GM10847 (cell line): ENCODE data around the gene GPR146.

Experiments
- POLR2A ChIP-seq: IDR thresholded peaks from 2 replicates; pipeline ENCODE4 v1.6.1; 2011; ENCODE audit not compliant: insufficient read length; ENCODE audit errors: extremely low read depth

Gene GPR146

GRCh38 chr7:1029637-1030443 is 14.5 kb upstream of the GPR146 start:
- TF ChIP-seq POLR2A: no peak

- no peak for TF ChIP-seq POLR2A
These were observed 13.8 kb upstream of the GPR146 start for GRCh38 chr7:1030444-1031070.

GRCh38 chr7:1031716-1032455 is 12.5 kb upstream of the GPR146 start:
- TF ChIP-seq POLR2A: no peak

- TF ChIP-seq POLR2A: no peak
These were observed 11.7 kb upstream of the GPR146 start for GRCh38 chr7:1032536-1033181.

- no peak for TF ChIP-seq POLR2A
These were observed 10.7 kb upstream of the GPR146 start for GRCh38 chr7:1033546-1034145.

- no peak for TF ChIP-seq POLR2A
These were observed 3.6 kb upstream of the GPR146 start for GRCh38 chr7:1040790-1041189.

- no peak for TF ChIP-seq POLR2A
These were observed 2.5 kb upstream of the GPR146 start for GRCh38 chr7:1041551-1042491.

GRCh38 chr7:1042492-1042833 is 1.9 kb upstream of the GPR146 start:
- no peak for TF ChIP-seq POLR2A

- TF ChIP-seq POLR2A: no peak
These were observed 676 bp upstream of the GPR146 start for GRCh38 chr7:1043552-1044188.

- TF ChIP-seq POLR2A: no peak
These were observed 1.0 kb downstream of the GPR146 start for GRCh38 chr7:1045069-1046063.

GRCh38 chr7:1046722-1047679 is 2.7 kb downstream of the GPR146 start:
- no peak for TF ChIP-seq POLR2A
